Small intestine (tissue), 7 donors: ENCODE results near the gene ZBTB16. TPM values are rescaled to one million over a fixed set of nuclear protein-coding genes. Genes with fewer than 3 reads are reported as not detected.

Experiments
- DNase-seq, 2 donors: peaks; one replicate each; pipeline versions ENCODE4 v3.0.0 to v3.0.0-alpha.2; 2013
- FAIRE-seq: peaks from 2 replicates; lab custom pipeline; 2012; peaks lifted over from hg19 to GRCh38; lab: Jason Lieb, UNC
- H3K27ac ChIP-seq, 3 donors: one replicate each; pipeline ENCODE4 v1.5.1; 2013; ENCODE audit warnings: low read length in 2 of 3, mild to moderate bottlenecking in 2 of 3, control low read depth in 1 of 3, inconsistent platforms in 1 of 3, low read depth in 1 of 3, moderate library complexity in 1 of 3
- H3K27me3 ChIP-seq, 3 donors: one replicate each; pipeline ENCODE4 v1.6.1; 2013; ENCODE audit warnings: low read length in 3 of 3, inconsistent platforms in 1 of 3; ENCODE audit not compliant: control insufficient read depth in 3 of 3, insufficient read depth in 3 of 3
- H3K36me3 ChIP-seq, 3 donors: one replicate each; pipeline ENCODE4 v1.6.1; 2013; ENCODE audit warnings: low read length in 3 of 3, inconsistent platforms in 1 of 3, low read depth in 1 of 3, mild to moderate bottlenecking in 1 of 3, moderate library complexity in 1 of 3; ENCODE audit not compliant: control insufficient read depth in 3 of 3, insufficient read depth in 2 of 3
- H3K4me1 ChIP-seq, 3 donors: one replicate each; pipeline ENCODE4 v1.6.1; 2013; ENCODE audit warnings: low read length in 2 of 3, inconsistent platforms in 1 of 3, low read depth in 1 of 3, mild to moderate bottlenecking in 1 of 3, moderate library complexity in 1 of 3; ENCODE audit not compliant: control insufficient read depth in 3 of 3, insufficient read depth in 2 of 3
- H3K4me3 ChIP-seq, 3 donors: one replicate each; pipeline ENCODE4 v1.5.1; 2013; ENCODE audit warnings: low read length in 3 of 3, control low read depth in 1 of 3, inconsistent platforms in 1 of 3, low read depth in 1 of 3, mild to moderate bottlenecking in 1 of 3, moderate library complexity in 1 of 3
- H3K9me3 ChIP-seq, 2 donors: one replicate each; pipeline ENCODE4 v1.6.1; 2013; ENCODE audit warnings: low read depth in 1 of 2, low read length in 1 of 2; ENCODE audit not compliant: control insufficient read depth in 2 of 2, insufficient read depth in 1 of 2
- WGBS, 3 donors: extraction: QIAGEN DNeasy Blood & Tissue Kit; methylation state at CpG; one replicate each; pipeline ENCODE4 v1.1.7; 2013; 5-methylcytosine and 5-hydroxymethylcytosine counted together
- polyA plus RNA-seq, 4 donors: library from polyadenylated mRNA; stranded (reverse) in 3 of 4; unstranded in 1 of 4; fragments of 200-250 nt in 3 of 4; fragments of 120-200 nt in 1 of 4; gene quantifications; one replicate each; pipeline versions ENCODE4 v1.2.1 to v1.2.3, GENCODE V29; 2013
- donor health status: healthy with polysubstance abuse.
- donor health status: control.
- donor health status: control.
- donor health status: Bipolar disorder and iron deficiency.
- donor health status: healthy.

Gene ZBTB16
- polyA plus RNA-seq, 4 donors, result 1.5 to 32.4 (median 17.4) TPM

DNA sequence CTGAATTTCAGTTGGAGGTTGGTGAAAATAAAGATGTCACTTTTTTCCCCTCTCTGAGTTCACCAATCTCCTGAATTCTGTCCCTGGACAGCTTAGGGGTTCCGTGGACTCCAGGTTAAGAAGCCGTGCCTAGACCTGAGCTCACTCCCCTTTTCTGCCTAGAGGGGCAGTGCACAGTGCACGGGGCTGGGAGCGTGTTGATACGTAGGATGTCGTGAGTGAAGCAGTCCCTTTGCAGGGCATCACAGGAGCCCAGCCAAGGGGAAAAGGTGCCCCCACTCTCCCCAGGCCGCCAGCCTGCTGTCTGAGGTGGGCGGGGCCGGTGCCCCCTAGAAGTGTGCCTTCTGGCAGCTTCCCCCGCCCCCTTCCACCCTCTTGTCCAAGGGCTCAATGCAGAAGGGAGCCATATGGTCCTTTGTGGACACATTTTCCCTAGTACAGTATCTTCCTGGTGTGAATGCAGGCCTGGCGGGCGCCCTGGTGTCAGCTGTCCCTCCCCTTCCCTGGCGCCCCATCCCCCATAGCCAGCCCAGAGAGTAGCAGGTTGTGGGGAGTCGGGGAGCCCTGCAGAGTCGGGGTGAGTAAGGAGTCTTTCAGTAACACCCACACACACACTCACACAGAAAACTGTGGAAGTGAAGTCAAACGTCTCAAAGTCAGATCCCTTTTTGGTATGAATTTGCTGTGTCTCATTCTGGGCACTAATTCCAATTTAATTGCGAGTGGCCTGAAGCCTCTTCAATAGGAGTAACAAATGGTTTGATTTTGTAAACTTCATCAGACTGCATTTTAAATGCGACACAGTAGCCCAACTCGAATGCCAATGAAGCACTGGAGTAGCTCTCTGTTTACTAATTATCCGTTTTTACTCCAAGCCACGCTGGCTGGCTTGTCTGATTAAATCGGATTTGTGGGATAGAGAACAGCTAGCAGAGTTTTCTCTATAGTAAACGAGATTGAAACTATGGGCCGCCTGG is 169.2 kb downstream of the ZBTB16 start:
- Histone ChIP-seq H3K36me3 (no peaks in the 10 kb centered on the region), H3K4me1 (peaks cover 0 to 3% (median 0%) of the 10 kb centered on the region in 3 donors), H3K27me3 (no peaks in the 10 kb centered on the region), H3K27ac (peak overlapping the region in 1 of 3 donors; percentile 26), H3K9me3 (no peaks in the 10 kb centered on the region), H3K4me3 (no peak overlapping the region)
- FAIRE-seq (no peak), DNase-seq (no peak)
- 71 to 85% (median 74%) methylated on average over 20 to 24 of the region's 24 CpGs for WGBS, 3 donors

DNA sequence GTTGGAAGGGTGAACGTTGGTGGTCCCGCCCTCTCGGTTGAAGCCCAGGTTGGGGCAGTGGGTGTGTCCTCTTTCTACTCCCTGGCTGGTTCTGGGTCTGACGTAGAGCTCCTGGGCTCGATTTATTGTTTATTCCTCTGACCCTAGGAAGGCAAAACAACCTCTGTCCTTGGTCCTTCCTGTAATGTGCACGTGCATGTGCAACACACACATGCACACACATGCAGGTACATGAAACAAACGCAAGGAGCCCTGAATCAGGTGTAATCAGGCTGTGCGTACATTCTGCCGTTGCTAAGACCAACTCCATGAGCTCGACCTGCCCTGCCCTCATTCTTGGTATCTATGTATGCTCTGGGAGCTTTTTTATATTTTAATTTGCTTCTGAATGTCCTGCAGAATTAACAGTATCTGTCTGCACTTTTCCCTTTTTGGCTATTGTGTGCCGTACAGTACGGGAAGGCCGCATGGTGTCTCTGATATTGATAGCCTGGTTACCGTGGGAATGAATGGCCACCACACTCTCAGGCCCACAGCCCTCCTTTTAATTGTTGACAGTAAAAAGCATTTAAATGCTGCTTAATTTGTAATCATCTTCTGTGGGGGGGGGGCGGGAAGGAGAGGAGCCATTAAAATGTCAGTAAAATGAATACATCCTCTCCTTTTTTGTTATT is 170.7 kb downstream of the ZBTB16 start:
- H3K36me3 ChIP-seq, result no peaks in the 10 kb centered on the region
- no peaks in the 10 kb centered on the region for H3K9me3 ChIP-seq
- FAIRE-seq (no peak), DNase-seq (no peak)
- H3K4me1 ChIP-seq, result peaks cover 0 to 3% (median 0%) of the 10 kb centered on the region in 3 donors
- H3K27me3 ChIP-seq, result no peaks in the 10 kb centered on the region
- WGBS, 3 donors, result 76 to 80% (median 79%) methylated on average over 15 of the region's 15 CpGs
- no peak overlapping the region for H3K4me3 ChIP-seq
- H3K27ac ChIP-seq, result no peak overlapping the region

GRCh38 chr11:114232400-114233059 is 173.0 kb downstream of the ZBTB16 start:
- H3K27me3 ChIP-seq, result no peaks in the 10 kb centered on the region
- no peak overlapping the region for H3K27ac ChIP-seq
- 76 to 85% (median 79%) methylated on average over 16 to 17 of the region's 18 CpGs for WGBS, 3 donors
- H3K9me3 ChIP-seq, result no peaks in the 10 kb centered on the region
- H3K4me1 ChIP-seq, result no peaks in the 10 kb centered on the region
- DNase-seq (peak in 1 of 2 donors; percentile 67), FAIRE-seq (no peak)
- no peak overlapping the region for H3K4me3 ChIP-seq
- no peaks in the 10 kb centered on the region for H3K36me3 ChIP-seq

- no peaks in the 10 kb centered on the region for H3K4me1 ChIP-seq
- H3K4me3 ChIP-seq, result no peak overlapping the region
- no peaks in the 10 kb centered on the region for H3K27me3 ChIP-seq
- H3K27ac ChIP-seq, result no peak overlapping the region
- DNase-seq (no peak), FAIRE-seq (no peak)
- H3K36me3 ChIP-seq, result no peaks in the 10 kb centered on the region
- WGBS, 3 donors, result 56 to 68% (median 59%) methylated on average over 6 of the region's 6 CpGs
- no peaks in the 10 kb centered on the region for H3K9me3 ChIP-seq
Measured at GRCh38 chr11:114233755-114234154, 174.2 kb downstream of the ZBTB16 start.

DNA sequence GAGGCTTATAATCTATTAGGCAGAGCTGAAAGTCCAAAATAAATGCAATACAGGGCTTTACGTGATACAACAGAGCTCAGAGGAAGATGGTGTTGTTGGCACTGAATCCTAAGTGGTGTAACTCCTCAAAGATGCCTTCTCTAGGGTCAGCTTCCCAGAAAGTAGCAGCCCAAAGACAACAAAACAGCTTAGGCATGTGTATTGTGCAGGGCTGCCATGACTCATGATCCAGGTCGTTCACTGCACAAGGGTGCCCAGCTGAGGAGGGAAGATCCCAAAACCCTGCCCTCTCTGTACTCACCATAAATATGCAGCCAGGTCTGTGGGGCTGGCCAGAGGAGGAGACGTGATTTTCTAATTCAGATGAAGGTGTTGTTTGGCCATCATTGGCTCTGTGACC is 177.3 kb downstream of the ZBTB16 start:
- no peak overlapping the region for H3K27ac ChIP-seq
- no peaks in the 10 kb centered on the region for H3K27me3 ChIP-seq
- WGBS, 3 donors, result 63 to 75% (median 63%) methylated on average over 3 of the region's 3 CpGs
- DNase-seq (no peak), FAIRE-seq (no peak)
- H3K4me3 ChIP-seq, result no peak overlapping the region
- no peaks in the 10 kb centered on the region for H3K36me3 ChIP-seq
- no peaks in the 10 kb centered on the region for H3K4me1 ChIP-seq
- no peaks in the 10 kb centered on the region for H3K9me3 ChIP-seq

GRCh38 chr11:114237321-114238280 is 178.1 kb downstream of the ZBTB16 start:
- FAIRE-seq (no peak), DNase-seq (no peak)
- Histone ChIP-seq H3K4me3 (no peak overlapping the region), H3K4me1 (no peaks in the 10 kb centered on the region), H3K27me3 (no peaks in the 10 kb centered on the region), H3K9me3 (no peaks in the 10 kb centered on the region), H3K36me3 (no peaks in the 10 kb centered on the region), H3K27ac (no peak overlapping the region)
- WGBS, 3 donors, result 89 to 95% (median 92%) methylated on average over 16 of the region's 16 CpGs

GRCh38 chr11:114239753-114240161 is 180.2 kb downstream of the ZBTB16 start:
- DNase-seq (no peak), FAIRE-seq (no peak)
- no peaks in the 10 kb centered on the region for H3K4me1 ChIP-seq
- no peaks in the 10 kb centered on the region for H3K9me3 ChIP-seq
- H3K27me3 ChIP-seq, result no peaks in the 10 kb centered on the region
- 34 to 67% (median 46%) methylated on average over 6 of the region's 6 CpGs for WGBS, 3 donors
- H3K4me3 ChIP-seq, result no peak overlapping the region
- no peak overlapping the region for H3K27ac ChIP-seq
- peaks cover 0 to 2% (median 0%) of the 10 kb centered on the region in 3 donors for H3K36me3 ChIP-seq
